ENCODE data around the gene PRAMEF20.

Gene PRAMEF20

GRCh38 chr1:13443335-13443979 is 33.2 kb downstream of the PRAMEF20 start:
- H3K9ac ChIP-seq (ENCODE audit: low read depth, low read length) = no peak overlapping the region
- ATAC-seq (ENCODE audit: insufficient read depth, low read depth) (no peak), DNase-seq (no peak)
- H4K20me1 ChIP-seq (ENCODE audit: insufficient read depth, low read length) = no peaks in the 10 kb centered on the region
- H3K4me2 ChIP-seq (ENCODE audit: insufficient read depth, low read length) = no peak overlapping the region
- TF ChIP-seq, protein P1, sequence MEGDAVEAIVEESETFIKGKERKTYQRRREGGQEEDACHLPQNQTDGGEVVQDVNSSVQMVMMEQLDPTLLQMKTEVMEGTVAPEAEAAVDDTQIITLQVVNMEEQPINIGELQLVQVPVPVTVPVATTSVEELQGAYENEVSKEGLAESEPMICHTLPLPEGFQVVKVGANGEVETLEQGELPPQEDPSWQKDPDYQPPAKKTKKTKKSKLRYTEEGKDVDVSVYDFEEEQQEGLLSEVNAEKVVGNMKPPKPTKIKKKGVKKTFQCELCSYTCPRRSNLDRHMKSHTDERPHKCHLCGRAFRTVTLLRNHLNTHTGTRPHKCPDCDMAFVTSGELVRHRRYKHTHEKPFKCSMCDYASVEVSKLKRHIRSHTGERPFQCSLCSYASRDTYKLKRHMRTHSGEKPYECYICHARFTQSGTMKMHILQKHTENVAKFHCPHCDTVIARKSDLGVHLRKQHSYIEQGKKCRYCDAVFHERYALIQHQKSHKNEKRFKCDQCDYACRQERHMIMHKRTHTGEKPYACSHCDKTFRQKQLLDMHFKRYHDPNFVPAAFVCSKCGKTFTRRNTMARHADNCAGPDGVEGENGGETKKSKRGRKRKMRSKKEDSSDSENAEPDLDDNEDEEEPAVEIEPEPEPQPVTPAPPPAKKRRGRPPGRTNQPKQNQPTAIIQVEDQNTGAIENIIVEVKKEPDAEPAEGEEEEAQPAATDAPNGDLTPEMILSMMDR (IDR thresholded peaks at IDR 0.05; ENCODE audit: borderline replicate concordance, extremely low read depth, low read length, poor library complexity, severe bottlenecking) = no peak
- no peak for TF ChIP-seq EZH2 (IDR thresholded peaks at IDR 0.05; ENCODE audit: borderline replicate concordance, low read depth, low read length, severe bottlenecking)
- H3K4me1 ChIP-seq (ENCODE audit: insufficient read depth, low read length) = no peaks in the 10 kb centered on the region
- H3K27me3 ChIP-seq (ENCODE audit: insufficient read depth, low read length, poor library complexity) = no peaks in the 10 kb centered on the region
- no peak overlapping the region for H3K27ac ChIP-seq (ENCODE audit: low read length)
- no peak overlapping the region for H3K4me3 ChIP-seq (ENCODE audit: low read depth in 1 of 2, low read length in 2 of 2)
- no peaks in the 10 kb centered on the region for H3K36me3 ChIP-seq (ENCODE audit: insufficient read depth, low read length)
- H2AFZ ChIP-seq (ENCODE audit: low read depth, low read length) = no peak overlapping the region
- H3K79me2 ChIP-seq (ENCODE audit: insufficient read depth, low read length) = no peaks in the 10 kb centered on the region
- no peaks in the 10 kb centered on the region for H3K9me3 ChIP-seq (ENCODE audit: insufficient read depth, low read length, severe bottlenecking)

GRCh38 chr1:13450204-13450603 is 40.0 kb downstream of the PRAMEF20 start:
- ATAC-seq (ENCODE audit: insufficient read depth, low read depth) = no peak
- no peaks in the 10 kb centered on the region for H3K9me3 ChIP-seq (ENCODE audit: insufficient read depth, low read length, severe bottlenecking)
- H3K9ac ChIP-seq (ENCODE audit: low read depth, low read length) = no peak overlapping the region

GRCh38 chr1:13451399-13451965 is 41.2 kb downstream of the PRAMEF20 start:
- Histone ChIP-seq H3K36me3 (ENCODE audit: insufficient read depth, low read length) (no peaks in the 10 kb centered on the region), H3K9me3 (ENCODE audit: insufficient read depth, low read length, severe bottlenecking) (no peaks in the 10 kb centered on the region), H3K4me2 (ENCODE audit: insufficient read depth, low read length) (no peak overlapping the region), H3K9ac (ENCODE audit: low read depth, low read length) (no peak overlapping the region), H2AFZ (ENCODE audit: low read depth, low read length) (peak overlapping the region; percentile 1; the same call in 1 of the 2 replicates), H3K4me1 (ENCODE audit: insufficient read depth, low read length) (no peaks in the 10 kb centered on the region), H3K4me3 (ENCODE audit: low read depth in 1 of 2, low read length in 2 of 2) (no peak overlapping the region), H3K27me3 (ENCODE audit: insufficient read depth, low read length, poor library complexity) (no peaks in the 10 kb centered on the region), H3K79me2 (ENCODE audit: insufficient read depth, low read length) (no peaks in the 10 kb centered on the region), H3K27ac (ENCODE audit: low read length) (no peak overlapping the region), H4K20me1 (ENCODE audit: insufficient read depth, low read length) (no peaks in the 10 kb centered on the region)
- DNase-seq = no peak
- TF ChIP-seq, protein P1 (IDR thresholded peaks at IDR 0.05; ENCODE audit: borderline replicate concordance, extremely low read depth, low read length, poor library complexity, severe bottlenecking) = no peak
- TF ChIP-seq EZH2 (IDR thresholded peaks at IDR 0.05; ENCODE audit: borderline replicate concordance, low read depth, low read length, severe bottlenecking) = no peak
- no peak for ATAC-seq (ENCODE audit: insufficient read depth, low read depth)

More at GRCh38 chr1:13450204-13450603, 40.0 kb downstream of the PRAMEF20 start:
- H3K27me3 ChIP-seq (ENCODE audit: insufficient read depth, low read length, poor library complexity) = no peaks in the 10 kb centered on the region
- H3K36me3 ChIP-seq (ENCODE audit: insufficient read depth, low read length) = no peaks in the 10 kb centered on the region
- no peak overlapping the region for H3K4me3 ChIP-seq (ENCODE audit: low read depth in 1 of 2, low read length in 2 of 2)
- TF ChIP-seq EZH2 (IDR thresholded peaks at IDR 0.05; ENCODE audit: borderline replicate concordance, low read depth, low read length, severe bottlenecking) = no peak
- TF ChIP-seq, protein P1 (IDR thresholded peaks at IDR 0.05; ENCODE audit: borderline replicate concordance, extremely low read depth, low read length, poor library complexity, severe bottlenecking) = no peak
- H3K79me2 ChIP-seq (ENCODE audit: insufficient read depth, low read length) = no peaks in the 10 kb centered on the region
- H3K4me1 ChIP-seq (ENCODE audit: insufficient read depth, low read length) = no peaks in the 10 kb centered on the region
- no peak for DNase-seq
- H4K20me1 ChIP-seq (ENCODE audit: insufficient read depth, low read length) = no peaks in the 10 kb centered on the region
- H3K4me2 ChIP-seq (ENCODE audit: insufficient read depth, low read length) = no peak overlapping the region
- H3K27ac ChIP-seq (ENCODE audit: low read length) = no peak overlapping the region
- no peak overlapping the region for H2AFZ ChIP-seq (ENCODE audit: low read depth, low read length)

Data from DND-41 (cell line).